GM06990 (cell line): Measurements from ENCODE around the gene STAMBPL1.

Experiments used
- DNase-seq: peaks from one replicate; pipeline ENCODE4 v3.0.0-alpha.2; 2011; ENCODE audit not compliant: insufficient read length; ENCODE audit errors: extremely low read depth
- H3K27me3 ChIP-seq: replicated peaks from 2 replicates; pipeline ENCODE4 v1.6.0; 2011; ENCODE audit warnings: low read length; ENCODE audit not compliant: control insufficient read depth, insufficient read depth
- H3K36me3 ChIP-seq: 2 replicates; pipeline ENCODE4 v1.5.1; 2011; ENCODE audit warnings: low read length; ENCODE audit not compliant: control insufficient read depth, insufficient read depth
- H3K4me3 ChIP-seq: replicated peaks from 2 replicates; pipeline ENCODE4 v1.5.1; 2011; ENCODE audit warnings: low read depth, mild to moderate bottlenecking, control low read depth, low read length
- TF ChIP-seq, protein P1 (sequence below): IDR thresholded peaks from 2 replicates; pipeline ENCODE4 v1.5.1; 2011; ENCODE audit warnings: low read length, control low read depth, mild to moderate bottlenecking, inconsistent platforms; ENCODE audit not compliant: insufficient read depth, poor library complexity, severe bottlenecking

The STAMBPL1 gene

DNA sequence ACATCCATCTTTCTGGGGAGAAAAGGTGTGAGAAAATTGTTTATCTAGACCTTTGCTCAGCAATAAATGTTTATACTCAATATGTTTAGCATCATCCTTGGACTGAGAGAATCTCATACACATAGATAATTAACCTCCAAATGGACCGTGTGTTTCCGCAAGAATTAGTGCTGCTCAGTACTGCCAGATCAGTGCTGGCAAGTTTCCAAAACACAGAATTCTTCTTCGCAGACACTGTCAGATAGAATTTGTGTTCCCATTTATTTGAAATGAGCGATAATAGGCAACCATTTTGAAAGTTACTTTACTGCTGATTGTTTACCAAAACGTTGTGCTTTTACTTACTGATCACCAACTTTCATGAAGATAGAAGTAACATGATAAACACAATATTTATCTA, 33.7 kb downstream of the STAMBPL1 start:
- TF ChIP-seq, protein P1, sequence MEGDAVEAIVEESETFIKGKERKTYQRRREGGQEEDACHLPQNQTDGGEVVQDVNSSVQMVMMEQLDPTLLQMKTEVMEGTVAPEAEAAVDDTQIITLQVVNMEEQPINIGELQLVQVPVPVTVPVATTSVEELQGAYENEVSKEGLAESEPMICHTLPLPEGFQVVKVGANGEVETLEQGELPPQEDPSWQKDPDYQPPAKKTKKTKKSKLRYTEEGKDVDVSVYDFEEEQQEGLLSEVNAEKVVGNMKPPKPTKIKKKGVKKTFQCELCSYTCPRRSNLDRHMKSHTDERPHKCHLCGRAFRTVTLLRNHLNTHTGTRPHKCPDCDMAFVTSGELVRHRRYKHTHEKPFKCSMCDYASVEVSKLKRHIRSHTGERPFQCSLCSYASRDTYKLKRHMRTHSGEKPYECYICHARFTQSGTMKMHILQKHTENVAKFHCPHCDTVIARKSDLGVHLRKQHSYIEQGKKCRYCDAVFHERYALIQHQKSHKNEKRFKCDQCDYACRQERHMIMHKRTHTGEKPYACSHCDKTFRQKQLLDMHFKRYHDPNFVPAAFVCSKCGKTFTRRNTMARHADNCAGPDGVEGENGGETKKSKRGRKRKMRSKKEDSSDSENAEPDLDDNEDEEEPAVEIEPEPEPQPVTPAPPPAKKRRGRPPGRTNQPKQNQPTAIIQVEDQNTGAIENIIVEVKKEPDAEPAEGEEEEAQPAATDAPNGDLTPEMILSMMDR, result no peak
- H3K27me3 ChIP-seq, result no peaks in the 10 kb centered on the region
- DNase-seq, result no peak
- no peak overlapping the region for H3K4me3 ChIP-seq
- H3K36me3 ChIP-seq, result peaks cover 13% of the 10 kb centered on the region

DNA sequence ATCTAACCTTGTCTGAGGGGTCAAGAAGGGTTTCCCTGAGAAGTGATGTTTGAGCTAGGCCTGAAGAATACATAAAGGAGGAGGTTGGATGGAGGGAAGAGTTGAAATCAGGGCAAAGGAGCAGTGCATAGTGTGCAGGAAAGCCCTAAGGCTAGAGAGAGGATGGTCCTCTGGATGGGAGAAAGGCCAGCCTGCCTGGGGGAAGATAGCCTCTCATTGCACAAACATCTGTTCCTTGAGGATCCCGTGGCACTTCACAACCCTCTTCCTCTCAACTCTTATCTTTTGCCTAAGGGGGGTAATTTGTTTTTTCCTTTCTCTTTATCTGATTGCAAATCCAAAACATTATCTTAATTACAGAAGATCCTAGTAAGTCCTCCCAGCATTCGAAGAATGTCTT, 35.7 kb downstream of the STAMBPL1 start:
- Histone ChIP-seq H3K4me3 (no peak overlapping the region), H3K36me3 (peaks cover 13% of the 10 kb centered on the region), H3K27me3 (no peaks in the 10 kb centered on the region)
- no peak for DNase-seq
- TF ChIP-seq, protein P1, result no peak

DNA sequence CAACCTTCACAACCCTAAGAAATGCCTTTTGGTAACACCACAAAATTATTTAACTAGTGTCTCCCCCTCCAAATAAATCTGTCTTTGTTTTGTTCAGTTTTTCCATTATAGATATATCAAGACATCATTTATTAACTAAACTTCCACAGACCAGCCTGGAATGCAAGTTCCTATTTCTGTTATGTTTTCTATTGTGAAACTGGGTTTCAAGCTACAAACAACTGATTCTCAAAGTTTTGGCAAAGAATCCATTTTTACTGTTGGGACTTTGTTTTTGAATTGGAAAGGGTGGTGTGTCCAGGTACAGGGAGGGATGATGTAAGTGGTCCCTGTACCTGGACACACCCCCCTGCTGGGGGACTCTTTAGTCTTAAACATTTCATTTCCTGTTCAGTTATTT, 36.2 kb downstream of the STAMBPL1 start:
- Histone ChIP-seq H3K4me3 (no peak overlapping the region), H3K36me3 (peaks cover 13% of the 10 kb centered on the region), H3K27me3 (no peaks in the 10 kb centered on the region)
- no peak for DNase-seq
- TF ChIP-seq, protein P1, result no peak

DNA sequence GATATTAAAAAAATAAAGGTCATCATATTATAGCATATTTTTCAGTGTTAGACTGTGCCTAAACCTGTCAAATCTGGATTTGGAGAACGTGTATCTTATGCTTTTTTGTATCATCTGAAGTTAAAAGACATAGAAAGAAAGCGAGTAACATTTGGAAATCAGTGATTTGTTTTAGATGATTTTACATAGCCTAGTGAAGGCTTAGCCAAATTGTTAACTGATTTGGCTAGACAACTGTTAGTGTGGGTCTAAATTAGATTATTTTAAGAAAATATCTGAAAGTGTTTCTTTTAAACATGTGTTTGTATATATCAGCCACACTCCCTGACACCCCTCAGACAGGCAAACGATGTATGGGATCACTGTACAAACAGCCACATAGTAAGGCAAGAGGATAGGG, 36.9 kb downstream of the STAMBPL1 start:
- no peak for DNase-seq
- no peak overlapping the region for H3K4me3 ChIP-seq
- peaks cover 12% of the 10 kb centered on the region for H3K36me3 ChIP-seq
- TF ChIP-seq, protein P1, result no peak
- no peaks in the 10 kb centered on the region for H3K27me3 ChIP-seq

DNA sequence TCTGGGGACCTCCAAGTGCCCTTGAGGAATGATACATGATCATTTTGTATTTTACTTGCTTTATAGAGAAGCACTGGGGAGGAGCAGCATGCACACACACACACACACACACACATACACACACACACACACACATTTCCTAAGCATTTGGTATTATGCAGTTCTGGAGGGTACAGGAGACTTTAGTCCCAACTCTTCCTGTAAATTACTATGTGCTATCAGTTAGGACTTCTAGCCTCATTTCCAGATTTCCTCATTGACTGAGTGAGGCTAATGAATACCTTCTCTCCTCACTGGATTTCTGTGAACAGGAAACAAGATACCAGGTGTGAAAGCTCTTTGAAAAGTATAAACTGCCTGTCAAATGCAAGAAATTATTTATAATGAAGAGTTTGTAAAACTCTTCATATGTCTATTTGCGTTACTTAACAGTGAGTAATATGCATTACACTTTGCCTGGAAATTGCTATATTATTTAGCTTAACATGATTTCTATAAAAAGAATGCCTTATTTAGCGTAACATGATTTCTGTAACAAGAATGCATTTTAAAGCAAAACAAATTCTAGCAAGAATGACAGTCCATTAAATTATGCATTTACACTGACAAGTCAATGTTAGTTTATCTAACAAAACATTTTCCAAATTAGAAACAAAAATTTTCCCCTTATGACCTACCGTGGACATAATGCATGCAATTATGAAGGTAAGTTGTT, 38.3 kb downstream of the STAMBPL1 start:
- Histone ChIP-seq H3K4me3 (no peak overlapping the region), H3K36me3 (peaks cover 9% of the 10 kb centered on the region), H3K27me3 (no peaks in the 10 kb centered on the region)
- TF ChIP-seq, protein P1, result no peak
- DNase-seq, result no peak

DNA sequence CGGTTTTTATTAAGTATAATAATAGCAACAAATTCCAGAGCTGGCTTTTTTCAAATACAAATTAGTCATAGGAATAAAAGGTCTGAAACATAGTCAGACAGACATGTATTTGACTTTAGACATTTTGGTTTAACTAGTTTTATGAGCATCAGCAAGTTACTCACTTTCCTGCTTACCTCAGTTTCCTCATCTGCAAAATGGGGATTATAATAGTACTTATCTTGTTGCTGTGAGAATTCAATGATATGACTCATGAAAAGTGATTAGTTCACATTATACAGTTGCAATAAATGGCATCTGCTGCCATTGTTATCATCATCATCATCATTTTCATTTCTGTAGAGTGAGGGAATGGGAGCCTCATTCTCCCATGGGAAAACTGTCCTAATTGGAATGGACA, 39.0 kb downstream of the STAMBPL1 start:
- DNase-seq, result no peak
- Histone ChIP-seq H3K36me3 (peaks cover 9% of the 10 kb centered on the region), H3K4me3 (no peak overlapping the region), H3K27me3 (no peaks in the 10 kb centered on the region)
- TF ChIP-seq, protein P1, result no peak
